Panc1 (cell line): Measurements from ENCODE around the gene ITGBL1. TPM values are rescaled to one million over a fixed set of nuclear protein-coding genes. Genes with fewer than 3 reads are reported as not detected.

Experiments used
- ATAC-seq: fragments of 200-7000 bp; cut with Tn5 transposase; 2 replicates; pipeline ENCODE4 v1.9.1; 2020; ENCODE audit warnings: mild to moderate bottlenecking, moderate library complexity
- BruUV-seq: library from RNA; stranded (reverse); fragments of 400-500 nt; replicated peaks from 2 replicates; lab custom pipeline; 2021; lab: Mats Ljungman, UMichigan
- CTCF ChIA-PET: fragments of 300-600 bp; sonication (Branson Sonifier 250); formaldehyde crosslinking; loops from one replicate; lab custom pipeline; 2022; ENCODE audit warnings: antibody characterized with exemption; lab: Charles Lee
- POLR2A ChIA-PET: fragments of 300-600 bp; sonication (Branson Sonifier 250); formaldehyde crosslinking; loops from one replicate; lab custom pipeline; 2022; ENCODE audit warnings: antibody characterized with exemption; lab: Charles Lee
- DNase-seq: peaks from one replicate; pipeline ENCODE4 v3.0.0-alpha.2; 2010; ENCODE audit warnings: low read depth, low spot score
- H3K27ac ChIP-seq: 2 replicates; pipeline ENCODE4 v1.5.1; 2011; ENCODE audit warnings: mild to moderate bottlenecking, low read length, inconsistent platforms
- H3K27me3 ChIP-seq: fragments of 200-500 bp; sonication (Bioruptor generic); 2 replicates; pipeline ENCODE4 v1.6.0; 2014; ENCODE audit warnings: low read length, inconsistent platforms; ENCODE audit not compliant: control insufficient read depth, insufficient read depth
- H3K36me3 ChIP-seq: fragments of 200-500 bp; sonication (Bioruptor generic); 2 replicates; pipeline ENCODE4 v1.5.1; 2014; ENCODE audit warnings: inconsistent platforms, mild to moderate bottlenecking, low read length, moderate library complexity; ENCODE audit not compliant: control insufficient read depth, insufficient read depth
- H3K4me1 ChIP-seq: 2 replicates; pipeline ENCODE4 v1.5.1; 2011; ENCODE audit warnings: inconsistent platforms, mild to moderate bottlenecking, low read length, moderate library complexity; ENCODE audit not compliant: control insufficient read depth, insufficient read depth
- H3K4me3 ChIP-seq, 2 experiments: 2 replicates each; pipeline ENCODE4 v1.5.1; 2011 to 2012; ENCODE audit warnings: low read depth in 2 of 2, low read length in 2 of 2, mild to moderate bottlenecking in 2 of 2, inconsistent platforms in 1 of 2, moderate library complexity in 1 of 2
- H3K9me3 ChIP-seq: fragments of 200-500 bp; sonication (Bioruptor generic); 2 replicates; pipeline ENCODE4 v1.5.1; 2014; ENCODE audit warnings: low read depth, mild to moderate bottlenecking, inconsistent platforms, low read length, moderate library complexity; ENCODE audit not compliant: control insufficient read depth, insufficient read depth
- CTCF ChIP-seq: fragments of 450-650 bp; IDR thresholded peaks from 2 replicates; pipeline ENCODE4 v1.5.1; 2017; ENCODE audit warnings: mild to moderate bottlenecking
- POLR2AphosphoS5 ChIP-seq: IDR thresholded peaks from 2 replicates; pipeline ENCODE4 v1.6.1; 2012; ENCODE audit warnings: mild to moderate bottlenecking, low read depth, low read length, moderate library complexity
- REST ChIP-seq, 2 experiments: IDR thresholded peaks; 2 replicates each; pipeline ENCODE4 v1.6.1; 2011 to 2012; ENCODE audit warnings: low read depth in 2 of 2, control low read depth in 1 of 2, low read length in 1 of 2, mild to moderate bottlenecking in 1 of 2, moderate library complexity in 1 of 2; ENCODE audit not compliant: insufficient read depth in 1 of 2
- SIN3A ChIP-seq: IDR thresholded peaks from 2 replicates; pipeline ENCODE4 v1.6.1; 2012; ENCODE audit warnings: low read depth, mild to moderate bottlenecking, low read length, moderate library complexity, borderline replicate concordance; ENCODE audit not compliant: insufficient read depth
- TCF7L2 ChIP-seq: IDR thresholded peaks from 2 replicates; pipeline ENCODE4 v1.6.1; 2011; ENCODE audit warnings: mild to moderate bottlenecking, low read depth, low read length, inconsistent platforms
- in situ Hi-C: cut with HindIII; loops from 2 replicates; pipeline ENCODE4 v1.10.0; 2016; ENCODE audit warnings: low sequenced_read_pairs, low pct_unique_long_range_greater_than_20kb
- intact Hi-C: fragments of 100-400 bp; cut with micrococcal nuclease; formaldehyde crosslinking; loops from one replicate; pipeline ENCODE4 v1.10.0; 2022; ENCODE audit not compliant: unreplicated experiment
- total RNA-seq: library from RNA; stranded (reverse); gene quantifications from one replicate; pipeline ENCODE4 v1.2.1, GENCODE V29; 2021; ENCODE audit not compliant: unreplicated experiment

ITGBL1 gene
- total RNA-seq, 1 experiment from 2014 or later, result 14.3 TPM

GRCh38 chr13:101708115-101708514 lies 255.6 kb downstream of the ITGBL1 start:
- ChIA-PET POLR2A (no interaction called here), CTCF (no interaction called here)
- ATAC-seq (no peak), DNase-seq (no peak)
- TF ChIP-seq POLR2AphosphoS5 (no peak), SIN3A (no peak)
- Histone ChIP-seq H3K27ac (no peak overlapping the region), H3K27me3 (no peaks in the 10 kb centered on the region), H3K9me3 (no peaks in the 10 kb centered on the region), H3K36me3 (no peaks in the 10 kb centered on the region), H3K4me1 (no peaks in the 10 kb centered on the region), H3K4me3 (no peak overlapping the region)
- in situ Hi-C loops, result no loop called here
- intact Hi-C loops, result no loop called here
- no TSS peak for BruUV-seq

GRCh38 chr13:101709952-101710351 lies 257.5 kb downstream of the ITGBL1 start:
- Histone ChIP-seq H3K9me3 (no peaks in the 10 kb centered on the region), H3K27me3 (no peaks in the 10 kb centered on the region), H3K4me1 (no peaks in the 10 kb centered on the region), H3K27ac (no peak overlapping the region), H3K36me3 (no peaks in the 10 kb centered on the region), H3K4me3 (no peak overlapping the region)
- no peak for ATAC-seq
- ChIA-PET CTCF (no interaction called here), POLR2A (no interaction called here)
- DNase-seq, result no peak
- in situ Hi-C loops, result no loop called here
- TF ChIP-seq REST (IDR thresholded peaks at IDR 0.05; ENCODE audit: insufficient read depth in 1 of 2, low read depth in 2 of 2, low read length in 1 of 2) (no peak), SIN3A (no peak), POLR2AphosphoS5 (no peak), TCF7L2 (no peak), CTCF (no peak)
- BruUV-seq, result no TSS peak
- intact Hi-C loops, result no loop called here

GRCh38 chr13:101711307-101712025 lies 259.0 kb downstream of the ITGBL1 start:
- POLR2A ChIA-PET, result no interaction called here
- Histone ChIP-seq H3K4me1 (no peaks in the 10 kb centered on the region), H3K4me3 (no peak overlapping the region), H3K27me3 (no peaks in the 10 kb centered on the region), H3K9me3 (no peaks in the 10 kb centered on the region), H3K27ac (no peak overlapping the region), H3K36me3 (no peaks in the 10 kb centered on the region)
- intact Hi-C loops (no loop called here), in situ Hi-C loops (no loop called here)
- no peak for TF ChIP-seq POLR2AphosphoS5
- TF ChIP-seq REST (IDR thresholded peaks at IDR 0.05; ENCODE audit: insufficient read depth in 1 of 2, low read depth in 2 of 2, low read length in 1 of 2), result no peak
- CTCF ChIA-PET, result no interaction called here
- DNase-seq (no peak), ATAC-seq (no peak)
- no TSS peak for BruUV-seq
